ENCODE measurements around the gene LPIN2.
"Not testable (repeated sequence)": the region's sequence is repeated elsewhere in the genome, so short reads cannot be mapped to it uniquely, and the experiment has no call there.

The LPIN2 gene

GRCh38 chr18:3044931-3045698 is 32.2 kb upstream of the LPIN2 start:
- DNase-seq (ENCODE audit: low spot score): peak; percentile 70

GRCh38 chr18:3042379-3042778 is 29.4 kb upstream of the LPIN2 start:
- DNase-seq (ENCODE audit: low spot score): no peak

- DNase-seq (ENCODE audit: low spot score): no peak
Measured at GRCh38 chr18:3041843-3042242, 28.9 kb upstream of the LPIN2 start.

- no peak for DNase-seq (ENCODE audit: low spot score)
Measured at GRCh38 chr18:3040881-3041280, 27.9 kb upstream of the LPIN2 start.

- no peak for DNase-seq (ENCODE audit: low spot score)
Measured at GRCh38 chr18:3040173-3040572, 27.2 kb upstream of the LPIN2 start.

GRCh38 chr18:3037423-3037915 is 24.5 kb upstream of the LPIN2 start:
- DNase-seq (ENCODE audit: low spot score): peak; percentile 89

DNA sequence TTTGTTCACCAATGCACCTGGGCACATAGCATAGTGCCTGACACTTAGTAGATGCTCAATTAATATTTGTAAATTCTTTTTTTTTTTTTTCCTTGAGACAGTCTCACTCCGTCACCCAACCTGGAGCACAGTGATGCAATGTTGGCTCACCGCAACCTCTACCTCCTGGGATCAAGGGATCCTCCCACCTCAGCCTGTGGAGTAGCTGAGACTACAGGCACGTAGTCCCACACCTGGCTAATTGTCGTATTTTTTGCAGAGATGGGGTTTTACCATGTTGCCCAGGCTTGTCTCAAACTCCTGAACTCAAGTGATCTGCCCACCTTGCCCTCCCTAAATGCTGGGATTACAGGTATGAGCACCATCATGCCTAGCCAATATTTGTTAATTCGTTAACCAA is 23.2 kb upstream of the LPIN2 start:
- no peak for DNase-seq (ENCODE audit: low spot score)

GRCh38 chr18:3035635-3036034 is 22.7 kb upstream of the LPIN2 start:
- no peak for DNase-seq (ENCODE audit: low spot score)

DNA sequence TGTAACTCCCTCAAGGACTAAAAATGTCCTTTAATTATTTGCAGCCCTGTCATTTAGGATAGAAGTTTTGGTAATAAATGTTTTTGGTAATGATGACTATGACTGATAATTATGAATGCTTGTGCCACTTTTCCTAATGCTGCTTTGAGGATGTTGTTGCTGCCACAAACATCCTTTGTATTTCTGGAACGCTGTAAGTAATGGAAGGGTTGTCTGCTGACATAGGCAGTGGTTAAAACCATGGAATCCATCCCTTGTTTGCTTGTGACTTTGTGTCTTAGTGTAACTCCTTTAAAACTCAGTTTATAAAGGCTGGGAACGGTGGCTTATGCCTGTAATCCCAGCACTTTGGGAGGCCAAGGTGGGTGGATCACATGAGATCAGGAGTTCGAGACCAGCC is 19.8 kb upstream of the LPIN2 start:
- DNase-seq (ENCODE audit: low spot score): no peak

GRCh38 chr18:3029215-3029952 is 16.4 kb upstream of the LPIN2 start:
- no peak for DNase-seq (ENCODE audit: low spot score)

DNA sequence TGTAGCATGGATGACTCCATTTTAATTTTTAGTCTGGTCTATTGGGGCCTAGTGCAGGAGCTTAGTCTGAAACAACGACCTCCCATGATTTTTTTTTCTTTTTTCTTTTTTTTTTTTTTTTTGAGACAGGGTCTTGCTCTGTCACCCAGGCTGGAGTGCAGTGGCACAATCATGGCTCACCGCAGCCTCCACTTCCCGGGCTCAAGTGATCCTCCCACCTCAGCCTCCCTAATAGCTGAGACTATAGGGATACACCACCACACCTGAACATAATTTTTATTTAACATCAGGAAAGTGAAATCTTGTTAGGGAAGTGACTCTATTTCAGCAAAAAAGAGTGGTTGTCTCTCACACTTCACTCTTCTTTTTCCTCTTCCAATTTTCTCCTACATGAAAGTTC is 15.2 kb upstream of the LPIN2 start:
- not testable (repeated sequence) for DNase-seq (ENCODE audit: low spot score)

DNA sequence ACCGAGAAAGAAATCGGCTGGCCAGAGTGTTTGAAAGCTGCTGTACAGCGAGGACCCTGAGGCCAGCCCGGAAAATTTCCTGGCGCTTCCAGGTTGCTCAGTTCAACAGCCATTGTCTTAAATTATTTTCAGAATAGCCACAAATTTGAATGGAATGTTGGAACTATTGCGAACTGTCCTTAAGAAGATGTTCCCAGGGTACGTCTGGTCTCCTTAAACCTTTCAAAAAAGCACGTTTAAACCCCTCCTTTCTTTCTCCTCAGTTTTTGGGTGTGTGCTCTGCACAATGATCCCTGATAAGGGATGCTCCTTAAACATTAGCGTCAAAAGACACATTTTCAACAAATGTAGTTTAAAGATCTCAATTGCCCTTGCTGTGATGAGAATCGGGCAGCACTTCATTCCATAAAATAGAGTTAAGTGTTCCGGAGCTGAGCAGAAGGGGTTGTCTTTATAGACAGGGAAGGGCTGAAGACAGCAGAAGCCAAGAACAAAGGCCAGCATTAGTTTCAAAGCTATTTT is 14.5 kb upstream of the LPIN2 start:
- DNase-seq (ENCODE audit: low spot score): no peak

GRCh38 chr18:3025544-3025943 is 12.6 kb upstream of the LPIN2 start:
- DNase-seq (ENCODE audit: low spot score): no peak

DNA sequence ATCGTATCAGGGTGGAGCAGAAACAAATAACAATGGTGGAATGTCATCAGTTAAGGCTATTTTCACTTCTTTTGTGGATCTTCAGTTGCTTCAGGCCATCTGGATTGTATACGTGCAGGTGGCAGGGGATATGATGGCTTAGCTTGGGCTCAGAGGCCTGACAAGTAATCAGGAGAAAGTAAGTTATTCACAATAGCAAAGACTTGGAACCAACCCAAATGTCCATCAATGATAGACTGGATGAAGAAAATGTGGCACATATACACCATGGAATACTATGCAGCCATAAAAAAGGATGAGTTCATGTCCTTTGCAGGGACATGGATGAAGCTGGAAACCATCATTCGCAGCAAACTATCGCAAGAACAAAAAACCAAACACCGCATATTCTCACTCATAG is 10.7 kb upstream of the LPIN2 start:
- not testable (repeated sequence) for DNase-seq (ENCODE audit: low spot score)

GRCh38 chr18:3016585-3017297 is 3.8 kb upstream of the LPIN2 start:
- DNase-seq (ENCODE audit: low spot score): no peak

- DNase-seq (ENCODE audit: low spot score): no peak
Measured at GRCh38 chr18:3015851-3016250, 2.9 kb upstream of the LPIN2 start.

DNA sequence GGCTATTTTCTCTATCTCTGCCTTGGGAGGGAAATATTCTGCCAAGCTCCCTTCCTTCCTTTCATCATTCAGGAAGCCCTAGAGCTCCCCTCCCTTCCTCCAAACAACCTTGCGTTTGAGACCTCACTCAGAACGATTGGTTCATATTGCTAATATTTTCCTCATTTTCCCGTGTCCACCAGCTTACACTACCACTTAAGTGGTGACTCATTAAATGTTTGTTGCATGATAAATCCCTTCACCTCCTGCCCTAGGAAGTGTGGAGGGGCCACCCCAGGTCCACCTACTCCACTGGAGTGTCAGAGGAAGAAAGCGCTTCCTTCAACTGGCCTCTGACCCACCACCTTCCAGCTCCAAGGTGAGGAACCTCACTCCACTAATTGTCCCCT is 2.3 kb upstream of the LPIN2 start:
- no peak for DNase-seq (ENCODE audit: low spot score)

GRCh38 chr18:3014503-3015203 is 1.7 kb upstream of the LPIN2 start:
- DNase-seq (ENCODE audit: low spot score): no peak

- DNase-seq (ENCODE audit: low spot score): no peak
Measured at GRCh38 chr18:3012136-3013023, 564 bp downstream of the LPIN2 start.

DNA sequence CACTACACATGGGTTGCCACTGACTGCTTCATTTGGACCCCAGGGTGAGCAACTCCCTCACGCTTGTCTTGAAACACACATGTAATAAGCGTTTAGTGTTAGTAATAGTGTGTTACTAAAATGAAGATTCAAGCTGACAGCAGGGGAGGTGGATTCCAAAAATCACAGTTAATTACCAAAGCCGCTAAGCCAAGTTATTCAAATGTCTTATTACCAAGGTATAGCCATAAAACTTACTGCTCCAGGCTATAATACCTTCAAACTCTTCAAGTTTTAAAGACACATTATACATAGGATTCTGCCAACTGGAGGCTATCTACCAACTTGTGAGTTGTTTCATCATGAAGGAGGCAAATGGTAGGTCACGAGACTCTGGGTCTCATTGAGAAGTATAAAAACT is 2.9 kb downstream of the LPIN2 start:
- DNase-seq (ENCODE audit: low spot score): no peak

GRCh38 chr18:3008541-3008940 is 4.4 kb downstream of the LPIN2 start:
- DNase-seq (ENCODE audit: low spot score): no peak

Data from HuH-7 (cell line).